Mucosa of rectum (tissue), 2 donors: ENCODE data around the gene ELP4.

ENCODE experiments used
- H3K27ac ChIP-seq, 2 donors: one replicate each; pipeline ENCODE4 v1.7.0; 2013; ENCODE audit warnings: inconsistent platforms in 2 of 2, low read depth in 2 of 2, low read length in 2 of 2
- H3K27me3 ChIP-seq, 2 donors: one replicate each; pipeline ENCODE4 v1.7.0; 2013; ENCODE audit warnings: low read length in 2 of 2; ENCODE audit not compliant: control insufficient read depth in 2 of 2, insufficient read depth in 2 of 2
- H3K36me3 ChIP-seq, 2 donors: one replicate each; pipeline ENCODE4 v1.7.0; 2013; ENCODE audit warnings: low read length in 2 of 2; ENCODE audit not compliant: control insufficient read depth in 2 of 2, insufficient read depth in 2 of 2
- H3K4me1 ChIP-seq, 2 donors: one replicate each; pipeline ENCODE4 v1.7.0; 2013; ENCODE audit warnings: low read length in 2 of 2, mild to moderate bottlenecking in 1 of 2; ENCODE audit not compliant: control insufficient read depth in 2 of 2, insufficient read depth in 2 of 2
- H3K4me3 ChIP-seq, 2 donors: one replicate each; pipeline ENCODE4 v1.7.0; 2013; ENCODE audit warnings: low read length in 2 of 2
- H3K9ac ChIP-seq, 2 donors: one replicate each; pipeline ENCODE4 v1.7.0; 2013; ENCODE audit warnings: low read length in 2 of 2, low read depth in 1 of 2, mild to moderate bottlenecking in 1 of 2
- H3K9me3 ChIP-seq, 2 donors: one replicate each; pipeline ENCODE4 v1.7.0; 2013; ENCODE audit warnings: low read length in 2 of 2; ENCODE audit not compliant: control insufficient read depth in 2 of 2
- donor health status: healthy.
- donor health status: Normal muscosa, but diverticular disease.

The ELP4 gene

DNA sequence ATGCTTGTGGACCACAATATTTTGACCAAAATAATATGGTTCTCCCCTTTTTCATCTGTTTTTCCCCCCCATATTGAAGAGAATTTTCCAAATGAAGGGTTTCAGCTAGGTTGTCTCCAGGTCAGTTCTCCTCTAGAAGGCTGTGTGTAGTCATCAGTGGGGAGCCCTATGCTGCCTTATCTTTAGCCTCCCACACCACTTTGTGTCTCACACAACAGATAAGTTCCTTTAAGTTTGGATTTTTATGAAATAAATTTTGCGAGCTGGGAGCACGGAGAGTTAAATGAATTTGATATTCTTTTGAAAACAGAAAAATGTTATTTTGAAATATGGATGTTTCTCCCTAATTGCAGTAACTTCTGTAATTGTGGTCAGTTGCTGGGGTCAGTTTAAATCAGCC, 272.7 kb downstream of the ELP4 start:
- Histone ChIP-seq H3K27me3 (no peaks in the 10 kb centered on the region), H3K27ac (no peak overlapping the region), H3K9me3 (no peaks in the 10 kb centered on the region), H3K4me1 (no peaks in the 10 kb centered on the region), H3K4me3 (no peak overlapping the region), H3K36me3 (no peaks in the 10 kb centered on the region), H3K9ac (no peak overlapping the region)

GRCh38 chr11:31783252-31783651, 273.7 kb downstream of the ELP4 start:
- H3K9me3 ChIP-seq: no peaks in the 10 kb centered on the region
- H3K4me1 ChIP-seq: no peaks in the 10 kb centered on the region
- H3K9ac ChIP-seq: no peak overlapping the region
- no peak overlapping the region for H3K27ac ChIP-seq
- no peaks in the 10 kb centered on the region for H3K36me3 ChIP-seq
- no peak overlapping the region for H3K4me3 ChIP-seq
- no peaks in the 10 kb centered on the region for H3K27me3 ChIP-seq

- Histone ChIP-seq H3K4me1 (no peaks in the 10 kb centered on the region), H3K27me3 (no peaks in the 10 kb centered on the region), H3K4me3 (no peak overlapping the region), H3K27ac (no peak overlapping the region), H3K9me3 (no peaks in the 10 kb centered on the region), H3K9ac (no peak overlapping the region), H3K36me3 (no peaks in the 10 kb centered on the region)
Observed at GRCh38 chr11:31784611-31785010, 275.0 kb downstream of the ELP4 start.

- Histone ChIP-seq H3K36me3 (no peaks in the 10 kb centered on the region), H3K9me3 (no peaks in the 10 kb centered on the region), H3K27me3 (no peaks in the 10 kb centered on the region), H3K9ac (no peak overlapping the region), H3K4me3 (no peak overlapping the region), H3K4me1 (no peaks in the 10 kb centered on the region), H3K27ac (no peak overlapping the region)
Observed at GRCh38 chr11:31786996-31787685, 277.6 kb downstream of the ELP4 start.

- Histone ChIP-seq H3K27me3 (no peaks in the 10 kb centered on the region), H3K4me3 (no peak overlapping the region), H3K9ac (no peak overlapping the region), H3K4me1 (no peaks in the 10 kb centered on the region), H3K36me3 (no peaks in the 10 kb centered on the region), H3K27ac (no peak overlapping the region), H3K9me3 (no peaks in the 10 kb centered on the region)
Observed at GRCh38 chr11:31788085-31788484, 278.5 kb downstream of the ELP4 start.

GRCh38 chr11:31790649-31791048, 281.1 kb downstream of the ELP4 start:
- H3K4me1 ChIP-seq: no peaks in the 10 kb centered on the region
- H3K9me3 ChIP-seq: no peaks in the 10 kb centered on the region
- no peaks in the 10 kb centered on the region for H3K36me3 ChIP-seq
- H3K9ac ChIP-seq: no peak overlapping the region
- no peak overlapping the region for H3K27ac ChIP-seq
- peaks cover 0 to 1% of the 10 kb centered on the region in 2 donors for H3K27me3 ChIP-seq
- H3K4me3 ChIP-seq: no peak overlapping the region

DNA sequence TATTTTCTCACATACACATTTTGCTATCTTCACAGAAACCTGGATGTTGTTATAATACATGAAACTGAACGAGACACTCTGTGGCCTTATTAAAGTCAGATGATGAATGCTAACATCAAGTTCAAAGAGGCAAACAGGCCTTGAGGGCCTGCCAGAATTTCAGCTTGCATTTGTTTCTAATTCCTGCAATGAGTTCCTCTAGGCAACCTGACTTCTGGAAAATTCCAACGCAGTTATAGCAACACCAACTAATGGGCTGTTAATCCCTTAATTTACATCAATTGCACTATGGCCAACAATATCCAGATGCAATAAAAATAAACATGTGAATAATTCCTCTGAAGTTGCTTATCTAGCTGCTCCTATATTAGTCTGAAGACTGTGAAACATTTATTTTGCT, 282.5 kb downstream of the ELP4 start:
- H3K27ac ChIP-seq: no peak overlapping the region
- no peak overlapping the region for H3K9ac ChIP-seq
- no peaks in the 10 kb centered on the region for H3K9me3 ChIP-seq
- peaks cover 5 to 6% of the 10 kb centered on the region in 2 donors for H3K27me3 ChIP-seq
- no peaks in the 10 kb centered on the region for H3K36me3 ChIP-seq
- H3K4me1 ChIP-seq: no peaks in the 10 kb centered on the region
- no peak overlapping the region for H3K4me3 ChIP-seq

DNA sequence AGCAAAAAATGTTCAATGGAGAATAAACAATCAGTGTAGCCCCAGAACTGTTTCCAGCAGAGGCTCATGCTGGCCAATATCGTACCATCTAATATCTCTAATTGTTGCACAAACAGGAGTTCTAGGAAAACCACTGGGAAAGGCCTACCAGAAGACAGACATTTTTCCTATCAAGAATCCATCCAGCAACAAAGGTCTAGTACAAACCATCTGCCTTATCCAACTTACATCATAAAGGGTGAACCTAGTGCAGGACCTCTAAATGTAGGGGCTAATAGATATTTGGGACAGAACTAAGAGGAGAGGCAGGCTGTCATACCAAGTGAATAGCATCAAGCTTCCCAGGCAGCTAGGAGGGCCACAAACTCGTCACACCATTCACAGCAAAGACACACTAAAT, 282.9 kb downstream of the ELP4 start:
- Histone ChIP-seq H3K27me3 (peaks cover 7 to 8% of the 10 kb centered on the region in 2 donors), H3K36me3 (no peaks in the 10 kb centered on the region), H3K4me3 (no peak overlapping the region)

GRCh38 chr11:31793264-31793663, 283.7 kb downstream of the ELP4 start:
- Histone ChIP-seq H3K27me3 (peaks cover 8 to 14% of the 10 kb centered on the region in 2 donors), H3K36me3 (no peaks in the 10 kb centered on the region), H3K4me3 (no peak overlapping the region), H3K27ac (no peak overlapping the region), H3K4me1 (no peaks in the 10 kb centered on the region), H3K9me3 (no peaks in the 10 kb centered on the region), H3K9ac (no peak overlapping the region)

More for the DNA sequence above, 282.9 kb downstream of the ELP4 start:
- H3K4me1 ChIP-seq: no peaks in the 10 kb centered on the region
- H3K9me3 ChIP-seq: no peaks in the 10 kb centered on the region
- no peak overlapping the region for H3K27ac ChIP-seq
- H3K9ac ChIP-seq: no peak overlapping the region

DNA sequence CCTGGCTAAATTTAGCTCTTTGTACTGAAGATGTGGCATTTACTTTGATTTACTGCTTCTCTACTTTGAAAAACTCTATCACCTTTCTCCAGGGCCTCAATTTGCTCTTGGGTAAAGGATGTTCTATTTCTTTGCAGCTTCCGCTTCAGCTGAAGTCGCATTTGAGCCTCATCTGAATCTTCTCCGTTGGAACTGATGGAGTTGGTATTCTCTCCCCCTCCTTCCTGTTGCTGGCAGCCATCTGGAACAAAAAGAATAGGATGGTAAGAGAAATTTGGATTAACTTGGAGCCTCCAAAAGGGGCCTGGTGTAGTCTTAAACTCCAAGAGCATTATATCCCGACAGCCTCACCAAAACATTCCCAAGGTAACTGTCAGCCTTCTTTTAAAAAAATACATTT, 285.0 kb downstream of the ELP4 start:
- no peaks in the 10 kb centered on the region for H3K36me3 ChIP-seq
- H3K9me3 ChIP-seq: no peaks in the 10 kb centered on the region
- H3K9ac ChIP-seq: no peak overlapping the region
- H3K4me3 ChIP-seq: no peak overlapping the region
- H3K27ac ChIP-seq: no peak overlapping the region
- H3K4me1 ChIP-seq: peaks cover 0 to 3% of the 10 kb centered on the region in 2 donors
- peaks cover 14 to 27% of the 10 kb centered on the region in 2 donors for H3K27me3 ChIP-seq
